Activated naive CD8-positive, alpha-beta T cell treated with anti-CD3 and anti-CD28 coated beads for 36 hours (primary cell): ENCODE data around the gene LRIG1. TPM values are rescaled to one million over a fixed set of nuclear protein-coding genes. Genes with fewer than 3 reads are reported as not detected.

Source experiments
- DNase-seq: peaks from one replicate; pipeline ENCODE4 v3.0.0; 2021
- H3K27ac Mint-ChIP-seq: one replicate; pipeline ENCODE4 v1.8.0; 2022; ENCODE audit warnings: mild to moderate bottlenecking, moderate library complexity, mixed read lengths
- H3K27me3 Mint-ChIP-seq: one replicate; pipeline ENCODE4 v1.8.0; 2022; ENCODE audit warnings: mild to moderate bottlenecking, mixed read lengths
- H3K36me3 Mint-ChIP-seq: one replicate; pipeline ENCODE4 v1.8.0; 2021; ENCODE audit warnings: mild to moderate bottlenecking, mixed read lengths
- H3K4me1 Mint-ChIP-seq: one replicate; pipeline ENCODE4 v1.8.0; 2021; ENCODE audit warnings: mixed read lengths
- H3K4me3 Mint-ChIP-seq: one replicate; pipeline ENCODE4 v1.8.0; 2022; ENCODE audit warnings: mild to moderate bottlenecking, moderate library complexity, mixed read lengths
- H3K9me3 Mint-ChIP-seq: one replicate; pipeline ENCODE4 v1.8.0; 2022; ENCODE audit warnings: mixed read lengths
- total RNA-seq, 2 experiments: library from RNA; stranded (reverse); gene quantifications; one replicate each; pipeline ENCODE4 v1.2.3, GENCODE V29; 2021

LRIG1 gene
- total RNA-seq, result 1 to 10 TPM; 8.2 to 8.5 TPM

GRCh38 chr3:66500576-66501482 lies at the start of gene LRIG1:
TSS of gene LRIG1 (minus strand) at chr3:66501022. CDS start at chr3:66500407, 615 bp downstream.
- Mint-ChIP-seq H3K4me3 (peak within 1 kb of the TSS; percentile 83), H3K27ac (peak within 1 kb of the TSS; percentile 68), H3K4me1 (peaks cover 37% of the 10 kb centered on the region)

GRCh38 chr3:66544619-66545429 lies 44.0 kb upstream of the LRIG1 start:
- Mint-ChIP-seq H3K27me3 (no peaks in the 10 kb centered on the region), H3K36me3 (no peaks in the 10 kb centered on the region), H3K4me3 (no peak overlapping the region), H3K4me1 (no peaks in the 10 kb centered on the region), H3K9me3 (peaks cover 8% of the 10 kb centered on the region), H3K27ac (no peak overlapping the region)
- DNase-seq, result no peak

More at GRCh38 chr3:66500576-66501482, at the start of gene LRIG1:
- peaks cover 56% of the 10 kb centered on the region for H3K27me3 Mint-ChIP-seq
- DNase-seq, result peak; percentile 98
- H3K36me3 Mint-ChIP-seq, result peaks cover 3% of the 10 kb centered on the region
- H3K9me3 Mint-ChIP-seq, result no peaks in the 10 kb centered on the region

- H3K9me3 Mint-ChIP-seq, result peaks cover 8% of the 10 kb centered on the region
- H3K27me3 Mint-ChIP-seq, result no peaks in the 10 kb centered on the region
- H3K36me3 Mint-ChIP-seq, result no peaks in the 10 kb centered on the region
- DNase-seq, result no peak
- no peaks in the 10 kb centered on the region for H3K4me1 Mint-ChIP-seq
- H3K27ac Mint-ChIP-seq, result no peak overlapping the region
- H3K4me3 Mint-ChIP-seq, result no peak overlapping the region
These were observed 41.3 kb upstream of the LRIG1 start for GRCh38 chr3:66542153-66542552.

DNA sequence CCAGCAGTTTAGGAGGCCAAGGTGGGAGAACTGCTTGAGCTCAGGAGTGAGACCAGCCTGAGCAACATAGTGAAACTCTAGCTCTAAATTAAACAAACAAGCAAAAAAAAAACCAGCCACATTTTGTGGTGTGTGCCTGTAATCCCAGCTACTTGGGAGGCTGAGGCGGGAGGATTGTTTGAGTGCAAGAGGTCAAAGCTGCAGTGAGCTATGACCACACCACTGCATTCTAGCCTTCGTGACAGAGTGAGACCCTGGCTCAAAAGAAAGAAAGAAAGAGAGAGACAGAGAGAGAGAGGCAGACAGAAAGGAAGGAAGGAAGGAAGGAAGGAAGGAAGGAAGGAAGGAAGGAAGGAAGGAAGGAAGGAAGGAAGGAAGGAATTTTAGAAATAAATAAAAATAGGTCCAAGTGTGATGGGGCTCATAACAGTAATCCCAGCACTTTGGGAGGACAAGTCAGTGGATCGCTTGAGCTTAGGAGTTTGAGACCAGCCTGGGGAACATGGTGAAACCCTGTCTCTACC lies 38.7 kb upstream of the LRIG1 start:
- H3K27ac Mint-ChIP-seq, result no peak overlapping the region
- H3K9me3 Mint-ChIP-seq, result peaks cover 8% of the 10 kb centered on the region
- H3K27me3 Mint-ChIP-seq, result no peaks in the 10 kb centered on the region
- no peak overlapping the region for H3K4me3 Mint-ChIP-seq
- H3K4me1 Mint-ChIP-seq, result no peaks in the 10 kb centered on the region
- no peak for DNase-seq
- H3K36me3 Mint-ChIP-seq, result no peaks in the 10 kb centered on the region

- no peaks in the 10 kb centered on the region for H3K27me3 Mint-ChIP-seq
- H3K27ac Mint-ChIP-seq, result no peak overlapping the region
- H3K4me3 Mint-ChIP-seq, result no peak overlapping the region
- DNase-seq, result no peak
- no peaks in the 10 kb centered on the region for H3K4me1 Mint-ChIP-seq
- H3K9me3 Mint-ChIP-seq, result peaks cover 5% of the 10 kb centered on the region
- no peaks in the 10 kb centered on the region for H3K36me3 Mint-ChIP-seq
These were observed 37.6 kb upstream of the LRIG1 start for GRCh38 chr3:66538390-66538789.

DNA sequence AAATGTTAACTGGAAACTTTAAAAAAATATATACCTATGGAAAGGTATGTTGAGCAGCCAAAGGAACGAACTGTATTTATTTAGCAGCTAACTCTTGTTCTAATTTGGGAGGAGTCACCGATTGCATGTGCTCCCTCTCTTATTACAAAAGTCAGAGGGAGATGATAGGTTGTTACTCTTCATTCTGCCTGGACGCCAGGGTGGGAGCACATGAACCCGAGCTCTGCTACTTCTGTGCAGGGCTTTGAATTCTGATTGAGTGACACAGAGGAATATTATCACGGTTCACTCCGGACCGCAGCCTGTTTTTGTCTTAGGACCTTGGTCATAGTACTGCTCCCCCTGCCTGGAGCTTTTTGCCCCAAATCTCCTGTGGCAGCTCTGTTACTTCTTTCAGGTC lies 36.9 kb upstream of the LRIG1 start:
- Mint-ChIP-seq H3K4me1 (no peaks in the 10 kb centered on the region), H3K27ac (no peak overlapping the region), H3K9me3 (peaks cover 2% of the 10 kb centered on the region), H3K36me3 (no peaks in the 10 kb centered on the region), H3K27me3 (no peaks in the 10 kb centered on the region), H3K4me3 (no peak overlapping the region)
- DNase-seq, result no peak

- H3K9me3 Mint-ChIP-seq, result no peaks in the 10 kb centered on the region
- H3K4me3 Mint-ChIP-seq, result no peak overlapping the region
- no peak overlapping the region for H3K27ac Mint-ChIP-seq
- DNase-seq, result no peak
- no peaks in the 10 kb centered on the region for H3K36me3 Mint-ChIP-seq
- H3K4me1 Mint-ChIP-seq, result no peaks in the 10 kb centered on the region
- H3K27me3 Mint-ChIP-seq, result no peaks in the 10 kb centered on the region
These were observed 36.0 kb upstream of the LRIG1 start for GRCh38 chr3:66536791-66537190.

DNA sequence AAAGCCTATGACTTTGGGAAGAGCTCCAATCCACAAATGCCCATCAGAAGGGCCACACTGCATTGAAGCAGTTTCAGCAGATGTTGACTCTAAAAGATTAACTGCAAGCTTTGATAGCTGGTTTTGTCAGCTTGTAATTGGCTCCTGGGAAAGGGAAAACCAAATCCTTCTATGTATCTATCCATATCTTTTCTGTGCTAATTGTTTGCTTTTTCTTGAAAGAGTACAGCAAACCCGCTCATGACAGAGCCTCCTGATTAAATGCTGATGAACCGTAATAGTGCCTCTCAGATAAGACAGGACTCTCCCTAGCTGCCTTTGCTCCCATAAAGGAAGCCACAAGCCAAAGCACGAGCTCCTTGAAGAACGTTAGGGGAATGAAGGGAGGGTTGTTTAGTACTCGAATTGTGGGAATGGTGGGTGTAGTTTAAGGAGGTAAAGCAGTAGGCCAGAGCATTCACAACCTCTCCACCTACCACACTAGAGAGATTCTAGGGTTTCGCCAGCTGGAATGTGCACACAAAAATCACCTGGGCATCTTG lies 33.6 kb upstream of the LRIG1 start:
- no peaks in the 10 kb centered on the region for H3K36me3 Mint-ChIP-seq
- DNase-seq, result no peak
- no peak overlapping the region for H3K27ac Mint-ChIP-seq
- no peaks in the 10 kb centered on the region for H3K9me3 Mint-ChIP-seq
- no peaks in the 10 kb centered on the region for H3K4me1 Mint-ChIP-seq
- no peaks in the 10 kb centered on the region for H3K27me3 Mint-ChIP-seq
- no peak overlapping the region for H3K4me3 Mint-ChIP-seq

- Mint-ChIP-seq H3K36me3 (no peaks in the 10 kb centered on the region), H3K4me1 (no peaks in the 10 kb centered on the region), H3K27ac (no peak overlapping the region), H3K4me3 (no peak overlapping the region), H3K9me3 (no peaks in the 10 kb centered on the region), H3K27me3 (no peaks in the 10 kb centered on the region)
- DNase-seq, result no peak
These were observed 31.8 kb upstream of the LRIG1 start for GRCh38 chr3:66532613-66533012.

DNA sequence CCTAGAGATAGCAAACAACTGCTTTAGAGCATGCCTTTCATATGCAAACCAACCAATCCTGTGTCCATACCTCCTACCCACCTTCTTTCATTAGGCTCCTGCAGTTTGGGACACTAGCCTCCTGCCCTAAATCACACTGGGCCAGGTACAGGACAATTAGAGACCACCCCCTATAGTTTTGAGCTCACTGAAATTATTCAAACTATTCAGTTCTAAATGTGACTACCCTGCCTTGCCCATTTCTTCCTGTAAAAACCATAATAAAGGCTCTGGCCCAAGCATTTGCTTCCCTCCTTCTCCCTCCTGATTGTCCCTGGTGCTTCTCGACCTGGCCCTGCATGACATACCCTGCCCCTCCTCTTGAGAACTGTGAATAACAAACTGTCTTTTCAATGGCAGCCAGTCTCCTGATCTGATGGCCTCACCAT lies 31.4 kb upstream of the LRIG1 start:
- H3K9me3 Mint-ChIP-seq, result no peaks in the 10 kb centered on the region
- no peaks in the 10 kb centered on the region for H3K4me1 Mint-ChIP-seq
- DNase-seq, result no peak
- H3K36me3 Mint-ChIP-seq, result no peaks in the 10 kb centered on the region
- no peak overlapping the region for H3K27ac Mint-ChIP-seq
- H3K4me3 Mint-ChIP-seq, result no peak overlapping the region
- H3K27me3 Mint-ChIP-seq, result no peaks in the 10 kb centered on the region

- H3K36me3 Mint-ChIP-seq, result no peaks in the 10 kb centered on the region
- H3K27ac Mint-ChIP-seq, result no peak overlapping the region
- no peak overlapping the region for H3K4me3 Mint-ChIP-seq
- H3K27me3 Mint-ChIP-seq, result no peaks in the 10 kb centered on the region
- no peak for DNase-seq
- H3K9me3 Mint-ChIP-seq, result no peaks in the 10 kb centered on the region
- H3K4me1 Mint-ChIP-seq, result no peaks in the 10 kb centered on the region
These were observed 30.4 kb upstream of the LRIG1 start for GRCh38 chr3:66531256-66531655.

DNA sequence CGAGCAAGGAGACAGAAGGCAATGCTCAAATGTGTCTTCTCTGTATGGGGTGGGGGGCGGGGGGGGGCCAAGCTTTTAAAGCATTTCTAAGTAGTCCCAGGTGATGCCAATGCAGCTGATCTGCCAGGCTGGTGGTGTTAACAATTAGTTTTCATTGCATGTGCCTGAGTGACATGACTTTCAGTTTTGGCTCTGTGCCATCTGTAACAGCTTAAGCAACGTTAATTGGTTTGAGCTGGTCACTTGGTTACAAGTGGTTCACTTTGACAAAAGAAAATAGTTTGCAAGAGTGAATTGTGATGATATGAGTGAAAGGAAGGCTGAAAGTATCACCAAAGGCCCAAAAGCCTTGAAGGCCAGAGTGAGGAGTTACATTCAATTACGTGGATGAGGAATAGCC lies 26.4 kb upstream of the LRIG1 start:
- DNase-seq, result no peak
- Mint-ChIP-seq H3K27ac (no peak overlapping the region), H3K27me3 (peaks cover 18% of the 10 kb centered on the region), H3K4me3 (no peak overlapping the region), H3K9me3 (no peaks in the 10 kb centered on the region), H3K36me3 (no peaks in the 10 kb centered on the region), H3K4me1 (peaks cover 2% of the 10 kb centered on the region)

DNA sequence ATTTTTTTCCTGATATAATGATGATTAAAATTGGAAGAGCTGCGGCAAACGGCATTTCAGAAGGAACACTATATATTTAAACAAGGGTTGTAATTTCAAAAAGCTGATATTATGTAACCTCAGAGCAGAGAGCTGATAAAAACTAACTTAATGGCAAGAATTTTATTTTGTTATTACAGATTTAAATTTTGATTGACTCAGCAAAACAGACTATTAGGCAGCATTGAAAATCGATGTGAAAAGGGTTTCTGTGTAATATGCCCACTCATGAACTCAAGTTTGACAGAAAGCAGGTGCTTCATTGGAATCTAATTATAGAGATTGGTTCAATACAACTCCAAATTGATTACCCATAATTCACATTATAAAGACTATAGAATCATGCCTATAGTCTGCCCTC lies 24.9 kb upstream of the LRIG1 start:
- no peak overlapping the region for H3K27ac Mint-ChIP-seq
- H3K27me3 Mint-ChIP-seq, result peaks cover 18% of the 10 kb centered on the region
- no peaks in the 10 kb centered on the region for H3K36me3 Mint-ChIP-seq
- H3K9me3 Mint-ChIP-seq, result no peaks in the 10 kb centered on the region
- no peak overlapping the region for H3K4me3 Mint-ChIP-seq
- peaks cover 2% of the 10 kb centered on the region for H3K4me1 Mint-ChIP-seq
- DNase-seq, result no peak

GRCh38 chr3:66520724-66521123 lies 19.9 kb upstream of the LRIG1 start:
- Mint-ChIP-seq H3K9me3 (no peaks in the 10 kb centered on the region), H3K4me1 (peaks cover 2% of the 10 kb centered on the region), H3K4me3 (no peak overlapping the region), H3K27ac (no peak overlapping the region), H3K36me3 (no peaks in the 10 kb centered on the region), H3K27me3 (peaks cover 16% of the 10 kb centered on the region)
- DNase-seq, result no peak

DNA sequence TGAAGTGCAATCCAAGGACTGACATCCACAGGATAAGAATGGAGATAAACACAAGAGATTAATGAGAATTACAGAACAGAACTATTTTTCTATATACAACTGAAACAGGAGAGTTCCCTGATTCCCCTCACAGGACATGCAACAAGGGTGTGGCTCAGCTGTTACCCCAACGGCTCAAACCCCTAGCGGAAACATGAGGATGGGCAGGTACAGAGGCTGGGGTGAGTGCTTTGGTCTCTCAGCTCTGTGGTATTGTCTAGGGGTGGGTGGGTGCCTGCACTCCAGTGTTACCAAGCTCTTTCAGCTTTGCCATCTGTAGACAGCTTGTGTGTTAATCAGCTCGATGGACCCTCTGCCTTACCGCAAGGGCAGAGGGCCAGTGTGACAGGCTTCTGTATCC lies 17.8 kb upstream of the LRIG1 start:
- Mint-ChIP-seq H3K4me1 (no peaks in the 10 kb centered on the region), H3K27me3 (peaks cover 2% of the 10 kb centered on the region), H3K9me3 (no peaks in the 10 kb centered on the region)

More for the DNA sequence above, 17.8 kb upstream of the LRIG1 start:
- Mint-ChIP-seq H3K27ac (no peak overlapping the region), H3K4me3 (no peak overlapping the region), H3K36me3 (no peaks in the 10 kb centered on the region)
- no peak for DNase-seq
